ENCODE data around the gene BAMBI. TPM values are rescaled to one million over a fixed set of nuclear protein-coding genes. Genes with fewer than 3 reads are reported as not detected.

The BAMBI gene
- total RNA-seq, 1 donor, result 1.4 TPM

DNA sequence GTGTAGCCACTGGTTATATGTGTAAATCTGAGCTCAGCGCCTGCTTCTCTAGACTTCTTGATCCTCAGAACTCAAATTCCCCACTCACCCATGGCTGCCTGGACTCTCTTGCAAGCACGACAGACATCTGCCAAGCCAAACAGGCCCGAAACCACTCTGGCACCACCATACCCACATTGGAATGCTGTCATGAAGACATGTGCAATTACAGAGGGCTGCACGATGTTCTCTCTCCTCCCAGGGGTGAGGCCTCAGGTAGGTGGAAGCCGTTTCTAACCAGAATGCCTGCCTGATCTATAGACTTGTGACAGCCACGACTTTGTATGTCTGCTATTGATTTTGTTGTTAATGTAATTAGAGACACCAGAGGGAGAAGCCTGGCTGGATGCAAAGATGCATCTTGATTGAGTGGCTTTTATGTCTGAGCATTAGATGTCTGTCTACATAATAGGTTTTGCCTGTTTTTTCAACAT lies 4.0 kb downstream of the BAMBI start:
- DNase-seq (ENCODE audit: low read depth), result no peak
- no peak overlapping the region for H3K4me3 ChIP-seq (ENCODE audit: low read depth, low read length)
- TF ChIP-seq, protein P1, sequence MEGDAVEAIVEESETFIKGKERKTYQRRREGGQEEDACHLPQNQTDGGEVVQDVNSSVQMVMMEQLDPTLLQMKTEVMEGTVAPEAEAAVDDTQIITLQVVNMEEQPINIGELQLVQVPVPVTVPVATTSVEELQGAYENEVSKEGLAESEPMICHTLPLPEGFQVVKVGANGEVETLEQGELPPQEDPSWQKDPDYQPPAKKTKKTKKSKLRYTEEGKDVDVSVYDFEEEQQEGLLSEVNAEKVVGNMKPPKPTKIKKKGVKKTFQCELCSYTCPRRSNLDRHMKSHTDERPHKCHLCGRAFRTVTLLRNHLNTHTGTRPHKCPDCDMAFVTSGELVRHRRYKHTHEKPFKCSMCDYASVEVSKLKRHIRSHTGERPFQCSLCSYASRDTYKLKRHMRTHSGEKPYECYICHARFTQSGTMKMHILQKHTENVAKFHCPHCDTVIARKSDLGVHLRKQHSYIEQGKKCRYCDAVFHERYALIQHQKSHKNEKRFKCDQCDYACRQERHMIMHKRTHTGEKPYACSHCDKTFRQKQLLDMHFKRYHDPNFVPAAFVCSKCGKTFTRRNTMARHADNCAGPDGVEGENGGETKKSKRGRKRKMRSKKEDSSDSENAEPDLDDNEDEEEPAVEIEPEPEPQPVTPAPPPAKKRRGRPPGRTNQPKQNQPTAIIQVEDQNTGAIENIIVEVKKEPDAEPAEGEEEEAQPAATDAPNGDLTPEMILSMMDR (IDR thresholded peaks at IDR 0.05; ENCODE audit: insufficient read depth, low read length), result no peak

DNA sequence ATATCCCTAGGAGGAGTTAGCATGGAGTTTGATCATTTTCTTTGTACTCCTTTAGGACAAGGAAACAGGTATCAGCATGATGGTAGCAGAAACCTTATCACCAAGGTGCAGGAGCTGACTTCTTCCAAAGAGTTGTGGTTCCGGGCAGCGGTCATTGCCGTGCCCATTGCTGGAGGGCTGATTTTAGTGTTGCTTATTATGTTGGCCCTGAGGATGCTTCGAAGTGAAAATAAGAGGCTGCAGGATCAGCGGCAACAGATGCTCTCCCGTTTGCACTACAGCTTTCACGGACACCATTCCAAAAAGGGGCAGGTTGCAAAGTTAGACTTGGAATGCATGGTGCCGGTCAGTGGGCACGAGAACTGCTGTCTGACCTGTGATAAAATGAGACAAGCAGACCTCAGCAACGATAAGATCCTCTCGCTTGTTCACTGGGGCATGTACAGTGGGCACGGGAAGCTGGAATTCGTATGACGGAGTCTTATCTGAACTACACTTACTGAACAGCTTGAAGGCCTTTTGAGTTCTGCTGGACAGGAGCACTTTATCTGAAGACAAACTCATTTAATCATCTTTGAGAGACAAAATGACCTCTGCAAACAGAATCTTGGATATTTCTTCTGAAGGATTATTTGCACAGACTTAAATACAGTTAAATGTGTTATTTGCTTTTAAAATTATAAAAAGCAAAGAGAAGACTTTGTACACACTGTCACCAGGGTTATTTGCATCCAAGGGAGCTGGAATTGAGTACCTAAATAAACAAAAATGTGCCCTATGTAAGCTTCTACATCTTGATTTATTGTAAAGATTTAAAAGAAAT lies 4.8 kb downstream of the BAMBI start:
- no peak overlapping the region for H3K4me3 ChIP-seq (ENCODE audit: low read depth, low read length)
- no peak for DNase-seq (ENCODE audit: low read depth)
- TF ChIP-seq, protein P1 (IDR thresholded peaks at IDR 0.05; ENCODE audit: insufficient read depth, low read length), result no peak

DNA sequence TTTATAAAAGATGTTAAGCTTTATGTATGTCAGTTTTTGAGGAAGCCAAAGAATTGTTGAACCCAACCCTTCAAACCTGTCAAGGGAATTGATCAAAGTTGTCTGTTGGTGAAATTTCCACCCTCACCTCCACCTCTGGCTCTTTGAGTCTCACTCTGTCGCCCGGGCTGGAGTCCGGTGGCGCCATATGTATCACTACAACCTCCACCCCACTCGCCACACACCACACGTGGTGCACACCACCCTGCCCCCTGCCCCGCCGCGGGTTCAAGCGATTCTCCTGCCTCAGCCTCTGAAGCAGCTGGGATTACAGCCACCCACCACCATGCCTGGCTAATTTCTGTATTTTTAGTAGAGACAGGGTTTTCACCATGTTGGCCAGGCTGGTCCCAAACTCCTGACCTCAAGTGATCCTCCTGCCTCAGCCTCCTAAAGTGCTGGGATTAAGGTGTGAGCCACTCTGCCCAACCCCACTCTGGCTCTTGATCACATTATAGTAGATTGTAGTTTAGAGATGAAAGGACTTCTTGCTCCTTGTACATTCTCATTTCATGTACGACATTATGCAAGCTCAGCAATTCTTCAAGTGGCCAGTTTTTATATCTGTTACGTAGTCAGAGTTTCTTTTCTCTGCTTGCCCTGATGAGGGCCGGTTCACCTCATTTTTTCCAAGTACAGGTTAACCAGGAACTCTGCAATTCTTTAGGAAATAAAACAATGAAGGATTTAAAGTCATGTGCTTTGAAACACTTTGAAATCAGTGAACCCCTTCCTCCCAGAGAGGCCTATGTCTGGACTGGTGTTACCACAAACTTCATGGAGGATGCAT lies 7.0 kb downstream of the BAMBI start:
- TF ChIP-seq, protein P1 (IDR thresholded peaks at IDR 0.05; ENCODE audit: insufficient read depth, low read length), result no peak
- no peak for DNase-seq (ENCODE audit: low read depth)
- no peak overlapping the region for H3K4me3 ChIP-seq (ENCODE audit: low read depth, low read length)

DNA sequence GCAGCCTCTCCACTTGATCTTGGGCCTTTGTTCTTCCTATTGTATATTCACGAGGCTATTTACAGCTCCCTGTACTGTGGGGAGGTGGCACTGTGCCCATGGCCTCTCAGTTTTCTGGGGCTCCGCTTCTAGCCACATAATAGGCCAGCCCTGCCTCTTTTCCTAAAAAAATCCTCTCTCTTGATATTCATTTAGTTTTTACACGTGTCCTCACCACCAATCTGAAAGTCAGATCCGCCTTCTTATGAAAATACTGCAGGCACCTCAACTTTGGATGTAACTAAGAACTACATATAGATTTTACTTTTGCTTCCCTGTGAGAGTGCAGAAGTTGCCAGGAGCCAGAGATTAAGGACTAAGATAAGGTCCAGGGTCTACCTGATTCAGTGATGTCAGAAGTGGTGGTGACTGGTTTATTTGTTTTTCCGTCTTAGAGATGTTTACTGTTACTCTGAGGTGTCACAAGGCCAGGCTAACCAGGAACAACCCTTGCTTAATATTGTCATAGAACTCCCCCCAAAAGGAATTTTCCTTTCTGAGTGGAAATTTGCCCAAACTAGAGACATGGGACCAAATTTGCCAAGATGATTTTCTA lies 7.8 kb downstream of the BAMBI start:
- no peak overlapping the region for H3K4me3 ChIP-seq (ENCODE audit: low read depth, low read length)
- TF ChIP-seq, protein P1 (IDR thresholded peaks at IDR 0.05; ENCODE audit: insufficient read depth, low read length), result no peak
- DNase-seq (ENCODE audit: low read depth), result no peak

DNA sequence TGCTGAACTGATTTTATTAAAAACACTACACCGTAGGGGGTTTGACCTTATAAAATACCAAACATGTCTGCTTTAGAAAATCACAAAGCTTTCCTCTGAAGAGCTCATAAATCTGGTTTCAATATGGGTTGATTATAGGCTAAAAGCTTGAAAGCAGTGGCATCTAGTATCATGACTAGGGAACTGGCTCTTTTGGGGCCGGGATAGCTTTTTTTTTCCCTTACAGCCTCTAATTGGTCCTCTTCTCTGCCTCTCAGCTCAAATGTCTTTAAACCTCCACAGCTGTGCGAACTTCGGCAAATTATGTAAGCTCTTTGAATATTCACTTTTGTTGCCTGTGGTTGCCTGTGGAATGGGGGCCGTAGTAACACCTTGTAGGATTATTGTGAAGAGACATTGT lies 8.4 kb downstream of the BAMBI start:
- no peak for DNase-seq (ENCODE audit: low read depth)
- TF ChIP-seq, protein P1 (IDR thresholded peaks at IDR 0.05; ENCODE audit: insufficient read depth, low read length), result no peak
- H3K4me3 ChIP-seq (ENCODE audit: low read depth, low read length), result no peak overlapping the region

DNA sequence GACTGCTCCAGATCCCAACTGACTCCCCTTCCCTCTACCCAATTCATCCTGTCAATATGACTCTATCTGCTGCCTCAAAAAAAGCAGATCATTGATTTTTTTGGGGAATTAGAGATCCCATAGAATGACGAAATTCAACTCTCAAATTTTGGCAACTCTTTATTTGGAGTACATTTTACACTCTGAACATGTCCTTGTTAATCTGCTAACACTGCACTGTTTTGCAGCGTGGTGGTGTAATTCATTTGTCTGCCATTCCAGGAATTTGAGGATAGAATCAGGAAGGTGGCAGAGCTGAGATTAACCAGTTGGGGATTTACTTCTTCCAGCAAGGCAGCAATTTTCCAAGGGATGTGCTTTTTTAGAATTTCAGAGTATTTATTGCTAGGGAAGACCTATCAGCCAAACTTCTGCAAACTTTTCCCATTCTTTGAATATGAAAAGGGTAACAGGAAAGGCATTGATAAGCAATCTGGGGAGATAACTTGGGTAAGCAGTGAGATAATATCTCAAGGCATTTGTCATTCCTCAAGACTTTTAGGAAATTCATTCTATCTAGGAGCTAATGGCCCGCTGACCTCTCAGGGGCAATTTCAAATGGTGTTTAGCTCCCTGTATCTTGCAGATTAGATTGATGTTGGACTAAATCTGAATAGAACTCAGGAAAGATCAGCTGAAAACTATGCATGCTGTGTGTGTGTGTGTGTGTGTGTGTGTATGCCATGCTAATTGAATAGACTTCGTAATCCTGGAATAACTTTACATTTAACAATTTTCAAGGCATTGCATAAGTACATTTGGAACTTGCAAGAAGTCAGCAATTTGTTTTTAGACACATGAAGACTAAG lies 9.7 kb downstream of the BAMBI start:
- TF ChIP-seq, protein P1 (IDR thresholded peaks at IDR 0.05; ENCODE audit: insufficient read depth, low read length), result no peak
- DNase-seq (ENCODE audit: low read depth), result peak; percentile 53
- no peak overlapping the region for H3K4me3 ChIP-seq (ENCODE audit: low read depth, low read length)
